ENCODE data around the gene SHKBP1. TPM values are rescaled to one million over a fixed set of nuclear protein-coding genes. Genes with fewer than 3 reads are reported as not detected.
"Not testable (repeated sequence)": the region's sequence is repeated elsewhere in the genome, so short reads cannot be mapped to it uniquely, and the experiment has no call there.

The SHKBP1 gene
- total RNA-seq, 1 donor from 2014 or later, result 65.3 TPM

GRCh38 chr19:40555978-40556689, 20.5 kb upstream of the SHKBP1 start:
- no peak overlapping the region for H3K4me3 Mint-ChIP-seq
- no peak for DNase-seq (ENCODE audit: low spot score in 2 of 2, unreplicated experiment in 2 of 2)
- peaks cover 2% of the 10 kb centered on the region for H3K4me1 Mint-ChIP-seq
- H3K9me3 Mint-ChIP-seq, result no peaks in the 10 kb centered on the region
- no peaks in the 10 kb centered on the region for H3K36me3 Mint-ChIP-seq
- H3K27ac Mint-ChIP-seq, result no peak overlapping the region
- no peak for TF ChIP-seq CTCF (IDR thresholded peaks at IDR 0.05; ENCODE audit: unreplicated experiment)
- H3K27me3 Mint-ChIP-seq (ENCODE audit: low read depth), result peaks cover 87% of the 10 kb centered on the region

GRCh38 chr19:40556953-40557530, 19.6 kb upstream of the SHKBP1 start:
- Mint-ChIP-seq H3K9me3 (no peaks in the 10 kb centered on the region), H3K27me3 (ENCODE audit: low read depth) (peaks cover 90% of the 10 kb centered on the region), H3K36me3 (no peaks in the 10 kb centered on the region), H3K4me1 (peaks cover 2% of the 10 kb centered on the region), H3K4me3 (no peak overlapping the region), H3K27ac (no peak overlapping the region)
- no peak for DNase-seq (ENCODE audit: low spot score in 2 of 2, unreplicated experiment in 2 of 2)
- no peak for TF ChIP-seq CTCF (IDR thresholded peaks at IDR 0.05; ENCODE audit: unreplicated experiment)

- no peaks in the 10 kb centered on the region for H3K36me3 Mint-ChIP-seq
- H3K27ac Mint-ChIP-seq, result no peak overlapping the region
- TF ChIP-seq CTCF (IDR thresholded peaks at IDR 0.05; ENCODE audit: unreplicated experiment), result no peak
- H3K27me3 Mint-ChIP-seq (ENCODE audit: low read depth), result peaks cover 85% of the 10 kb centered on the region
- H3K4me3 Mint-ChIP-seq, result no peak overlapping the region
- no peaks in the 10 kb centered on the region for H3K4me1 Mint-ChIP-seq
- no peaks in the 10 kb centered on the region for H3K9me3 Mint-ChIP-seq
- DNase-seq (ENCODE audit: low spot score in 2 of 2, unreplicated experiment in 2 of 2), result no peak
Observed at GRCh38 chr19:40559394-40559793, 17.3 kb upstream of the SHKBP1 start.

GRCh38 chr19:40560092-40560507, 16.6 kb upstream of the SHKBP1 start:
- no peak for TF ChIP-seq CTCF (IDR thresholded peaks at IDR 0.05; ENCODE audit: unreplicated experiment)
- Mint-ChIP-seq H3K4me1 (no peaks in the 10 kb centered on the region), H3K36me3 (no peaks in the 10 kb centered on the region), H3K4me3 (no peak overlapping the region), H3K27me3 (ENCODE audit: low read depth) (peaks cover 85% of the 10 kb centered on the region), H3K27ac (no peak overlapping the region), H3K9me3 (no peaks in the 10 kb centered on the region)
- DNase-seq (ENCODE audit: low spot score in 2 of 2, unreplicated experiment in 2 of 2), result no peak

- DNase-seq (ENCODE audit: low spot score in 2 of 2, unreplicated experiment in 2 of 2), result no peak
- TF ChIP-seq CTCF (IDR thresholded peaks at IDR 0.05; ENCODE audit: unreplicated experiment), result no peak
- no peaks in the 10 kb centered on the region for H3K36me3 Mint-ChIP-seq
- H3K9me3 Mint-ChIP-seq, result no peaks in the 10 kb centered on the region
- H3K27me3 Mint-ChIP-seq (ENCODE audit: low read depth), result peaks cover 86% of the 10 kb centered on the region
- no peaks in the 10 kb centered on the region for H3K4me1 Mint-ChIP-seq
- no peak overlapping the region for H3K27ac Mint-ChIP-seq
- H3K4me3 Mint-ChIP-seq, result no peak overlapping the region
Observed at GRCh38 chr19:40561947-40562346, 14.7 kb upstream of the SHKBP1 start.

- not testable (repeated sequence) for H3K36me3 Mint-ChIP-seq; DNase-seq (ENCODE audit: low spot score in 2 of 2, unreplicated experiment in 2 of 2); H3K4me3 Mint-ChIP-seq; H3K9me3 Mint-ChIP-seq; H3K27ac Mint-ChIP-seq; H3K4me1 Mint-ChIP-seq
- H3K27me3 Mint-ChIP-seq (ENCODE audit: low read depth), result peaks cover 91% of the 10 kb centered on the region
Observed at GRCh38 chr19:40564535-40564934, 12.1 kb upstream of the SHKBP1 start.
